SK-N-MC (cell line): ENCODE data around the gene PSMD14.

ENCODE experiments used
- EZH2 ChIP-seq: fragments of 200-600 bp; sonication (generic); IDR thresholded peaks from one replicate; pipeline ENCODE4 v1.6.1; 2017; ENCODE audit warnings: antibody characterized with exemption
- POLR2AphosphoS5 ChIP-seq: IDR thresholded peaks from 2 replicates; pipeline ENCODE4 v1.6.1; 2012; ENCODE audit warnings: mild to moderate bottlenecking, low read depth, low read length, borderline replicate concordance

GRCh38 chr2:161355983-161356382 is 47.8 kb downstream of the PSMD14 start:
- TF ChIP-seq POLR2AphosphoS5 (no peak), EZH2 (no peak)
